NCI-H1417 treated with DMSO at 0.1 percent for 48 hours (cell line): ENCODE results near the gene ZNF573.

ENCODE experiments used
- DNase-seq: peaks from one replicate; lab custom pipeline; 2025; lab: John Stamatoyannopoulos, UW

Gene ZNF573

DNA sequence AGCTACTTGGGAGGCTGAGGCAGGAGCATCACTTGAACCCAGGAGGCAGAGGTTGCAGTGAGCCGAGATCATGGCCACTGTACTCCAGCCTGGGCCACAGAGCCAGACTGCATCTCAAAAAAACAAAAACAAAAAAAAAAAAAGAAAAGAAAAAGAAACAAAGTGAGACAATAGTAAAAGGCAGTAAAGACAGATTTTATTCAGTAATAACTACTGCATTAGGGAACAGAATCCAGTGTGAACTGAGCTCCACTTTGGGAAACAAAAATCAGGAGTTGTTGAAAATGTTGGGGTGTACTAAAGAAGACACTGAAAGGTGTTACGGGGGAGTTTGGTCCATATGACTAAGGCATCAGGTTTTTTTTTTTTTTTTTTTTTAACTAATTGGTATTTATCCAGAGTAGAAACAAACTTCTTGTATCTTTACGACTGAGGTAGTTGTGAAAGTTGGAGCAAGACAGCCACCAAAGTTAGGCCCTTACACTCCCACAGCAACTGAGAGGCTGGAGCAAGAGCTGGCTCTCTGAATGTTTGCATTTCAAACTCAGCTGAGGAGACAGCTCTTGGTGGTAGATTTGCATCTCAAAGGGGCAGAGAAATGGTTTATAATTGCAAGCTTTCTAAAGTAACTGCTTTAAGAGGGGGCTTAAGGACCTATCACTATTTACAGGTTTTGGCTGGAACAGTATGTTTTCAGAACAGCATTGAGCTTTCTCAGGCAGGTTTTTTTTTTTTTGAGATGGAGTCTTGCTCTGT is 84.1 kb downstream of the ZNF573 start:
- no peak for DNase-seq

GRCh38 chr19:37692956-37693620 is 86.3 kb downstream of the ZNF573 start:
- no peak for DNase-seq

DNA sequence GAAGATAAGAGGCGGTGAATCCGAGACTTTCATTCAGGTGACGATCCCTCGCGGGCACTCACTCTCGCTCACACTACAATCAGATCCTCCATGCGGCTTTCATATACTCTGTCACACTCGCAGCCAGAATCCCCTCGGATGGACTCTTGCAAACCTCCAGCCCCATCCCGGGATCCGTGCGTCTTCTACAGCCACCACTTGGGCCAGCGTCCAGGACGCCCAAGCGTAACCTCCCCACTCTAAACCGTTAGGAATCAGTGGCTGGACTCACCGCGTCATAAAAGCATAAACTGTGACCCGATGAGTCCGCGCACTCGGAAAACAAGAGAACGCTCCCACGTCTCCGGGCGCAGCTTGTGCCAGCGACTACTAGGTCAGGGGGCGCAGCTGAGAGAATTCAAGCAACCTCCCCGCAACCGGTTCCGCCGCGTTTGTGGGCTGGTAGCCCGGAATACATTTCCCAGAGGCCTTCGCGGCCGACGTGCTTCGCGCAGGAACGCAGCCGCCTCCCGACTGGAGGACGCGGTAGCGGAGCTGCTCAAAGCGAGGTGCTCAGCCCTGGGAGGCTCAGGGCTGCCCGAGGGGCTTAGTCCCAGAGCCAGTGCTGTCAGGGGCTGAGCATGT is 87.4 kb downstream of the ZNF573 start:
- no peak for DNase-seq
